Endometrial microvascular endothelial cells (primary cell): ENCODE data around the gene MEX3A. TPM values are rescaled to one million over a fixed set of nuclear protein-coding genes. Genes with fewer than 3 reads are reported as not detected.
"Not testable (repeated sequence)": the region's sequence is repeated elsewhere in the genome, so short reads cannot be mapped to it uniquely, and the experiment has no call there.

Source experiments
- in situ Hi-C: cut with HindIII; loops from 2 replicates; pipeline ENCODE4 v1.10.0; 2017; ENCODE audit warnings: low sequenced_read_pairs, low pct_unique_long_range_greater_than_20kb; ENCODE audit errors: inconsistent ontology term
- total RNA-seq: library from RNA; depleted of rRNA; stranded (reverse); fragments of >200 nt; gene quantifications from one replicate; pipeline ENCODE4 v1.2.3, GENCODE V29; 2015; ENCODE audit errors: inconsistent ontology term

Gene MEX3A
- total RNA-seq, 1 donor from 2014 or later: 3.3 TPM

GRCh38 chr1:156034991-156035390 lies 47.3 kb downstream of the MEX3A start:
- in situ Hi-C loops: not testable (repeated sequence)

- in situ Hi-C loops: no loop called here
These were observed 49.3 kb downstream of the MEX3A start for GRCh38 chr1:156033011-156033410.

GRCh38 chr1:156026588-156026987 lies 55.7 kb downstream of the MEX3A start:
- in situ Hi-C loops: no loop called here

GRCh38 chr1:156025876-156026275 lies 56.4 kb downstream of the MEX3A start:
- in situ Hi-C loops: no loop called here

- in situ Hi-C loops: no loop called here
These were observed 57.5 kb downstream of the MEX3A start for GRCh38 chr1:156024801-156025200.

Other genes with a start within 250 kb of the MEX3A start
- 19.0 TPM for gene GON4L, start 225.3 kb downstream of the MEX3A start, total RNA-seq
- 29.7 TPM for gene SYT11, start 222.9 kb downstream of the MEX3A start, total RNA-seq
- gene RIT1, start 171.1 kb downstream of the MEX3A start, total RNA-seq: 22.5 TPM
- 26.1 TPM for gene KHDC4, start 148.1 kb downstream of the MEX3A start, total RNA-seq
- gene RXFP4, start 140.8 kb downstream of the MEX3A start, total RNA-seq: not detected
- gene ARHGEF2, start 103.9 kb downstream of the MEX3A start, total RNA-seq: 76.7 TPM
- gene SSR2, start 61.5 kb downstream of the MEX3A start, total RNA-seq: 728 TPM
- gene UBQLN4, start 28.7 kb downstream of the MEX3A start, total RNA-seq: 33.7 TPM
- gene LAMTOR2, start 27.7 kb downstream of the MEX3A start, total RNA-seq: 67.5 TPM
- gene RAB25, start 21.3 kb downstream of the MEX3A start, total RNA-seq: not detected
- 860 TPM for gene LMNA, start 32.2 kb upstream of the MEX3A start, total RNA-seq
- 0.09 TPM for gene SEMA4A, start 71.1 kb upstream of the MEX3A start, total RNA-seq
- 22.6 TPM for gene SLC25A44, start 111.6 kb upstream of the MEX3A start, total RNA-seq
- gene PMF1, start 130.5 kb upstream of the MEX3A start, total RNA-seq: 98.5 TPM
- gene BGLAP, start 159.7 kb upstream of the MEX3A start, total RNA-seq: not detected
- gene PAQR6, start 165.6 kb upstream of the MEX3A start, total RNA-seq: 0.37 TPM
- gene SMG5, start 200.4 kb upstream of the MEX3A start, total RNA-seq: 69.0 TPM
- gene TMEM79, start 201.9 kb upstream of the MEX3A start, total RNA-seq: 0.93 TPM
- gene GLMP, start 213.2 kb upstream of the MEX3A start, total RNA-seq: 87.4 TPM
- gene VHLL, start 216.8 kb upstream of the MEX3A start, total RNA-seq: not detected